ENCODE results near the gene PSD4. TPM values are rescaled to one million over a fixed set of nuclear protein-coding genes. Genes with fewer than 3 reads are reported as not detected.

Gene PSD4
- total RNA-seq, 4 donors from 2014 or later: 48.2 to 193 (median 87.4) TPM

DNA sequence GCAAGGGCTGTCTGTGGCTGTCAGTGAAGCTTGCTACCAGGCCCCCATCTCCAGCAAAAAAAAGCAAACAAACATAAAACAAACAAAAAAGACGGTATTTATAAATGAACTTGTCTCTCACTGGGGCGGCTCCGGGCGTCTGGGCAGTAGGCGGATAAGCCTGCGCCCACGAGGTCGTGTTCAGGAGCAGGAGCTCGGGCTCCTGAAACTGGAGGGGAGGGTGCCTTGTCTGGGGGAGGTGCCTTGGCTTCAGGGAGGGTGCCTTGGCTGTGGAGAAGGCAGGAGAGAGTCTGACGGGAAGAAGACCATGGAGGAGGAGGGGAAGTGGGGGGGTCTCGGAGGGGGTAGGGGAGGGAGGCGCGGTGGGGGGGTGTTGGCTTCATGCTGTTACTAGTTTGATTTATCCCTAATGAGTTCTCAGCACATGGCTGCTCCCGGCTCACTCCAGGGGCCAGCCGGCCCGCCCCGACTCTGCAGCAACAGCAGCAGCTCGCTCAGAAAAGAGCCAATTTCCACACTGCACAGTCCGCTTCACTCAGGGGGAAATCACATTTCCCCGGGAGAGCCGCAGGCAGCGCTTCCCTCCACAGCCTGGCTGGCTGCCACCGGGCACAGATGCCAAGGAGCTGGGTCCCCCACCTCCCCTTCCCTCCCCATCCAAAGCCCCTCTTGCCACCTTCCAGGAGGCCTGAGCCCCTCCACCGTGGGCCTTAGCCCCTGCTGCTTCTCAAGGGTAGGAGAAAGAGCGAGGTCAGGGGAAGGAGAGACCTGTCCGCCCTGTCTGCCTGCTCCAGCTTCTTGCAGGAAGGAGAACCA, 38.7 kb downstream of the PSD4 start:
- no peaks in the 10 kb centered on the region for H3K9me3 ChIP-seq
- H3K4me3 ChIP-seq: no peak overlapping the region
- in situ Hi-C loops (cut with MboI; ENCODE audit: low pct_ligation_motif_present in 1 of 4, low pct_unique_long_range_greater_than_20kb in 1 of 4, low sequenced_read_pairs in 3 of 4): no loop called here
- intact Hi-C loops (cut with DNase I; ENCODE audit: low total_unique reads): no loop called here
- peaks cover 11 to 37% (median 25%) of the 10 kb centered on the region in 4 donors for H3K4me1 ChIP-seq
- no peaks in the 10 kb centered on the region for H3K27me3 ChIP-seq
- TF ChIP-seq, protein P1, sequence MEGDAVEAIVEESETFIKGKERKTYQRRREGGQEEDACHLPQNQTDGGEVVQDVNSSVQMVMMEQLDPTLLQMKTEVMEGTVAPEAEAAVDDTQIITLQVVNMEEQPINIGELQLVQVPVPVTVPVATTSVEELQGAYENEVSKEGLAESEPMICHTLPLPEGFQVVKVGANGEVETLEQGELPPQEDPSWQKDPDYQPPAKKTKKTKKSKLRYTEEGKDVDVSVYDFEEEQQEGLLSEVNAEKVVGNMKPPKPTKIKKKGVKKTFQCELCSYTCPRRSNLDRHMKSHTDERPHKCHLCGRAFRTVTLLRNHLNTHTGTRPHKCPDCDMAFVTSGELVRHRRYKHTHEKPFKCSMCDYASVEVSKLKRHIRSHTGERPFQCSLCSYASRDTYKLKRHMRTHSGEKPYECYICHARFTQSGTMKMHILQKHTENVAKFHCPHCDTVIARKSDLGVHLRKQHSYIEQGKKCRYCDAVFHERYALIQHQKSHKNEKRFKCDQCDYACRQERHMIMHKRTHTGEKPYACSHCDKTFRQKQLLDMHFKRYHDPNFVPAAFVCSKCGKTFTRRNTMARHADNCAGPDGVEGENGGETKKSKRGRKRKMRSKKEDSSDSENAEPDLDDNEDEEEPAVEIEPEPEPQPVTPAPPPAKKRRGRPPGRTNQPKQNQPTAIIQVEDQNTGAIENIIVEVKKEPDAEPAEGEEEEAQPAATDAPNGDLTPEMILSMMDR (IDR thresholded peaks at IDR 0.05): no peak
- TF ChIP-seq POLR2AphosphoS5 (IDR thresholded peaks at IDR 0.05) (no peak), EP300 (IDR thresholded peaks at IDR 0.05; ENCODE audit: low read depth) (no peak), POLR2A (IDR thresholded peaks at IDR 0.05) (no peak)
- no peak for DNase-seq
- peak overlapping the region; percentile 2 to 59 (median 38) for H3K27ac ChIP-seq
- no peaks in the 10 kb centered on the region for H3K36me3 ChIP-seq
- 20 to 62% methylated on average over 1 to 23 of the region's 26 CpGs for WGBS, 2 donors (ENCODE audit: low coverage in 1 of 2)

DNA sequence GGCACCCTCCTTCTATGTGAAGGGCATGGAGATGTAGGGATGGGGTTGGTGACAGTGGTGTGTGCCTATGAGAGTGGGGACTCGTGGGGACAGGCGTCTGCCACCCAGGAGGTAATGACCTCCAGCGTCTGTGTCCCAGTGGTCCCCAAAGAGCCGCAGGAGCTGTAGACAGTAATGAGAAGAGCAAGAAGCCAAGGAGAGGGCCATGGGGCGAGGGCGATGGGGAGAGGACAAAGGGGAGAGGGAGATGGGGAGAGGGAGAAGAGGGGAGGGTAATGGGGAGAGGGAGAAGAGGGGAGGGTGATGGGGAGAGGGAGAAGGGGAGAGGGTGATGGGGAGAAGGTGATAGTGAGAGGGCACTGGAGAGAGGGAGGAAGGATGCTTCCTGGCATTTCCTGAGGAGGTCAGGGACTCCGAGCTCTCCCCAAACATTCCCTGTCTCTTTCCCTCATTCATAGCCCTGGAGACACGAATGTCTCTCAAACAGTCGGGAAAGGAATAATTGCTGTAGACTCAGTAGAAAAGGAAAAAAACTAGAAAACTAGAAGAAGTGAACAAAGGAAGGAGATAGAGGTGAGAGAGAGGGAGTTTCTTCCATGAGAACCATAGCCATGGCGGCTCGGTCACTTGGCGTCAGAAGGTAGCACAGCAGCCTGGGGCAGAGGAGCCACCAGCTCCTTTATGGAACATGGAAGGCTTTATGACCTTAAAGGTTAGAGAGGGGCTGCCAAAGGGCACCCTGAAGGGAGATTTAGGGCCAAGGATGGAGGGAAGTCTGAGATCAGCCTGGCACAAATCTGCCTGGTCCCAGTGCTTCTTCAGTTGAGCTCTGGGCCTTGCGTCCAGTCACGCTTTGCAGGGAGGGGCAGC, 39.5 kb downstream of the PSD4 start:
- intact Hi-C loops (cut with DNase I; ENCODE audit: low total_unique reads): no loop called here
- H3K4me1 ChIP-seq: peaks cover 20 to 45% (median 33%) of the 10 kb centered on the region in 4 donors
- H3K27ac ChIP-seq: peak overlapping the region in 1 of 4 donors; percentile 34

DNA sequence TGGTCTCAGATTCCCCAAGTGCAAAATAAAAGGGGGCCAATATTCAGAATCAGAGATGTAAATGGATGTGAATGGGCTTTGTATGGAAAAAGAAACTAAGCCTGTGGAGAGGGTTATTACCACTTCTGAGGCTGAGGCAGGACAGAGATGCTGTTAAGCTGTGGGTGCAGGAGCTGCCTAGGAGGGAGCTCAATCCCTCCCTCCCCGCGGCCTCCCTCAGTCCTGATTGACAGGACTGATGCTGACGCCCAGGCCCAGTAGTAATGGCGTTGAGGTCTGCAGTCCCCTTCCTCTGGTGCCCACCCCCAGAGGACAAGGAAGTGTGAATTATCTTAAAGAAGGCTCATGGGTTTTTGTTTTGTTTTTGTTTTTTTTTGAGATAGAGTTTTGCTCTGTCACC, 40.4 kb downstream of the PSD4 start:
- H3K36me3 ChIP-seq: no peaks in the 10 kb centered on the region

More for the DNA sequence above, 39.5 kb downstream of the PSD4 start:
- no peak for TF ChIP-seq POLR2AphosphoS5 (IDR thresholded peaks at IDR 0.05)
- Histone ChIP-seq H3K9me3 (no peaks in the 10 kb centered on the region), H3K27me3 (no peaks in the 10 kb centered on the region), H3K4me3 (no peak overlapping the region), H3K36me3 (no peaks in the 10 kb centered on the region)
- WGBS, 2 donors (ENCODE audit: low coverage in 1 of 2): 92 to 93% methylated on average over 8 to 14 of the region's 14 CpGs
- in situ Hi-C loops (cut with MboI; ENCODE audit: low pct_ligation_motif_present in 1 of 4, low pct_unique_long_range_greater_than_20kb in 1 of 4, low sequenced_read_pairs in 3 of 4): no loop called here
- no peak for DNase-seq

DNA sequence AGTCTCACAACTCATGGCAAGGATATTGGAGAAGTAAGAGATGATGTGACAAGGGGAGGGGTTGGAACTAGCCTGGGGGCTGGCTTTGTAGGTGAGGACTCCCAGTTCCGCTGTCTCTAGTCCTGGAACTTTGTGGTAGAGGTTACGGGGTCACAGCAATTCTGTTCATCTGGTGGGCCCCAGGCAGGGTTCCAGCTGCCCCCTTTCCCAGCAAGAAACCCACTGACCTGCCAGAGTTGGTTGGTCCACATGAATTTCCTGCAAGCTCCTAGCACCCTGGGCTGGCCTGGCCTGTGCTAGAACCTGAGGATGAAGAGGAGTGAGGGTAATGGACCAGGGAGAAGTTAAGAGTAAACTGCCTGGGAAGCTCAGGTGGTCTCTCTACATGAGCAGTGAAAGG, 41.3 kb downstream of the PSD4 start:
- intact Hi-C loops (cut with DNase I; ENCODE audit: low total_unique reads) (no loop called here), in situ Hi-C loops (cut with MboI; ENCODE audit: low pct_ligation_motif_present in 1 of 4, low pct_unique_long_range_greater_than_20kb in 1 of 4, low sequenced_read_pairs in 3 of 4) (no loop called here)
- DNase-seq: no peak

More for the DNA sequence above, 40.4 kb downstream of the PSD4 start:
- no peak for DNase-seq
- H3K9me3 ChIP-seq: no peaks in the 10 kb centered on the region
- H3K4me1 ChIP-seq: peaks cover 23 to 53% (median 40%) of the 10 kb centered on the region in 4 donors
- H3K4me3 ChIP-seq: no peak overlapping the region
- no peak overlapping the region for H3K27ac ChIP-seq
- H3K27me3 ChIP-seq: no peaks in the 10 kb centered on the region
- TF ChIP-seq, protein P1 (IDR thresholded peaks at IDR 0.05): no peak
- no peak for TF ChIP-seq EP300 (IDR thresholded peaks at IDR 0.05; ENCODE audit: low read depth)
- TF ChIP-seq POLR2A (IDR thresholded peaks at IDR 0.05): no peak
- no peak for TF ChIP-seq POLR2AphosphoS5 (IDR thresholded peaks at IDR 0.05)
- WGBS, 2 donors (ENCODE audit: low coverage in 1 of 2): 85% methylated on average over 4 of the region's 4 CpGs; no CpG with 5 or more reads in 1 of the 2 donors
- in situ Hi-C loops (cut with MboI; ENCODE audit: low pct_ligation_motif_present in 1 of 4, low pct_unique_long_range_greater_than_20kb in 1 of 4, low sequenced_read_pairs in 3 of 4) (no loop called here), intact Hi-C loops (cut with DNase I; ENCODE audit: low total_unique reads) (no loop called here)

More for the DNA sequence above, 41.3 kb downstream of the PSD4 start:
- H3K27ac ChIP-seq: no peak overlapping the region
- no peaks in the 10 kb centered on the region for H3K27me3 ChIP-seq
- WGBS, 2 donors (ENCODE audit: low coverage in 1 of 2): 93% methylated on average over 2 of the region's 2 CpGs; no CpG with 5 or more reads in 1 of the 2 donors
- no peaks in the 10 kb centered on the region for H3K9me3 ChIP-seq
- peaks cover 23 to 56% (median 45%) of the 10 kb centered on the region in 4 donors for H3K4me1 ChIP-seq
- H3K36me3 ChIP-seq: no peaks in the 10 kb centered on the region
- H3K4me3 ChIP-seq: no peak overlapping the region
- TF ChIP-seq EP300 (IDR thresholded peaks at IDR 0.05; ENCODE audit: low read depth): no peak
- TF ChIP-seq, protein P1 (IDR thresholded peaks at IDR 0.05): no peak
- TF ChIP-seq POLR2A (IDR thresholded peaks at IDR 0.05): no peak
- no peak for TF ChIP-seq POLR2AphosphoS5 (IDR thresholded peaks at IDR 0.05)
